GM23248 (cell line): Measurements from ENCODE around the gene KCNJ6.

Experiments used
- EZH2 ChIP-seq: fragments of 200-600 bp; sonication (generic); IDR thresholded peaks from 2 replicates; pipeline ENCODE4 v1.6.1; 2018; ENCODE audit warnings: antibody characterized with exemption, mild to moderate bottlenecking; ENCODE audit not compliant: insufficient read depth, poor library complexity, severe bottlenecking
- EZH2phosphoT487 ChIP-seq: fragments of 200-600 bp; sonication (generic); IDR thresholded peaks from 2 replicates; pipeline ENCODE4 v1.6.1; 2018; ENCODE audit warnings: antibody characterized with exemption, moderate library complexity, mild to moderate bottlenecking, low read depth; ENCODE audit not compliant: insufficient read depth

GRCh38 chr21:37862536-37862935 is 53.7 kb downstream of the KCNJ6 start:
- no peak for TF ChIP-seq EZH2
- no peak for TF ChIP-seq EZH2phosphoT487
